ENCODE results near the gene IQCN.

Gene IQCN

GRCh38 chr19:18306209-18306887 is 32.1 kb upstream of the IQCN start:
- in situ Hi-C loops (cut with MboI; ENCODE audit: low pct_unique_long_range_greater_than_20kb, low sequenced_read_pairs) = no loop called here

GRCh38 chr19:18304458-18305310 is 30.4 kb upstream of the IQCN start:
- in situ Hi-C loops (cut with MboI; ENCODE audit: low pct_unique_long_range_greater_than_20kb, low sequenced_read_pairs) = no loop called here

More at GRCh38 chr19:18306209-18306887, 32.1 kb upstream of the IQCN start:
- DNase-seq = no peak

GRCh38 chr19:18304208-18304457 is 29.9 kb upstream of the IQCN start:
- in situ Hi-C loops (cut with MboI; ENCODE audit: low pct_unique_long_range_greater_than_20kb, low sequenced_read_pairs) = no loop called here
- peak; percentile 24 for DNase-seq

More at GRCh38 chr19:18304458-18305310, 30.4 kb upstream of the IQCN start:
- DNase-seq = peak; percentile 79

GRCh38 chr19:18301718-18302111 is 27.5 kb upstream of the IQCN start:
- in situ Hi-C loops (cut with MboI; ENCODE audit: low pct_unique_long_range_greater_than_20kb, low sequenced_read_pairs) = no loop called here
- no peak for DNase-seq

- DNase-seq = no peak
- in situ Hi-C loops (cut with MboI; ENCODE audit: low pct_unique_long_range_greater_than_20kb, low sequenced_read_pairs) = no loop called here
These were observed 26.9 kb upstream of the IQCN start for GRCh38 chr19:18300930-18301717.

GRCh38 chr19:18299654-18300053 is 25.4 kb upstream of the IQCN start:
- no peak for DNase-seq
- in situ Hi-C loops (cut with MboI; ENCODE audit: low pct_unique_long_range_greater_than_20kb, low sequenced_read_pairs) = no loop called here

- in situ Hi-C loops (cut with MboI; ENCODE audit: low pct_unique_long_range_greater_than_20kb, low sequenced_read_pairs) = no loop called here
- no peak for DNase-seq
These were observed 24.3 kb upstream of the IQCN start for GRCh38 chr19:18298601-18299000.

GRCh38 chr19:18297308-18297707 is 23.1 kb upstream of the IQCN start:
- no peak for DNase-seq
- in situ Hi-C loops (cut with MboI; ENCODE audit: low pct_unique_long_range_greater_than_20kb, low sequenced_read_pairs) = no loop called here

- in situ Hi-C loops (cut with MboI; ENCODE audit: low pct_unique_long_range_greater_than_20kb, low sequenced_read_pairs) = no loop called here
- DNase-seq = no peak
These were observed 20.8 kb upstream of the IQCN start for GRCh38 chr19:18295034-18295451.

GRCh38 chr19:18294467-18294864 is 20.2 kb upstream of the IQCN start:
- in situ Hi-C loops (cut with MboI; ENCODE audit: low pct_unique_long_range_greater_than_20kb, low sequenced_read_pairs) = no loop called here
- DNase-seq = no peak

- in situ Hi-C loops (cut with MboI; ENCODE audit: low pct_unique_long_range_greater_than_20kb, low sequenced_read_pairs) = no loop called here
- DNase-seq = no peak
These were observed 19.6 kb upstream of the IQCN start for GRCh38 chr19:18293642-18294466.

- DNase-seq = peak; percentile 74
These were observed 18.8 kb upstream of the IQCN start for GRCh38 chr19:18292810-18293641.

GRCh38 chr19:18292462-18292809 is 18.2 kb upstream of the IQCN start:
- in situ Hi-C loops (cut with MboI; ENCODE audit: low pct_unique_long_range_greater_than_20kb, low sequenced_read_pairs) = no loop called here
- DNase-seq = peak; percentile 57

More at GRCh38 chr19:18292810-18293641, 18.8 kb upstream of the IQCN start:
- in situ Hi-C loops (cut with MboI; ENCODE audit: low pct_unique_long_range_greater_than_20kb, low sequenced_read_pairs) = no loop called here

GRCh38 chr19:18291590-18292461 is 17.6 kb upstream of the IQCN start:
- in situ Hi-C loops (cut with MboI; ENCODE audit: low pct_unique_long_range_greater_than_20kb, low sequenced_read_pairs) = no loop called here
- peak; percentile 93 for DNase-seq

GRCh38 chr19:18291019-18291524 is 16.8 kb upstream of the IQCN start:
- in situ Hi-C loops (cut with MboI; ENCODE audit: low pct_unique_long_range_greater_than_20kb, low sequenced_read_pairs) = no loop called here
- peak; percentile 37 for DNase-seq

GRCh38 chr19:18290302-18291018 is 16.2 kb upstream of the IQCN start:
- peak; percentile 87 for DNase-seq
- in situ Hi-C loops (cut with MboI; ENCODE audit: low pct_unique_long_range_greater_than_20kb, low sequenced_read_pairs) = no loop called here
